WERI-Rb-1 (cell line): ENCODE results near the gene CHCT1.

Experiments
- DNase-seq: peaks from one replicate; pipeline ENCODE4 v3.0.0-alpha.2; 2020
- H3K27ac ChIP-seq: fragments of 250-450 bp; sonication (Bioruptor Pico); 2 replicates; pipeline ENCODE4 v1.5.1; 2020; ENCODE audit warnings: mild to moderate bottlenecking, moderate library complexity
- H3K27me3 ChIP-seq: fragments of 250-450 bp; sonication (Bioruptor Pico); 2 replicates; pipeline ENCODE4 v1.5.1; 2021; ENCODE audit warnings: mild to moderate bottlenecking, low read depth, moderate library complexity; ENCODE audit not compliant: insufficient read depth, severe bottlenecking
- H3K36me3 ChIP-seq: fragments of 250-450 bp; sonication (Bioruptor Pico); 2 replicates; pipeline ENCODE4 v1.5.1; 2020; ENCODE audit warnings: mild to moderate bottlenecking, moderate library complexity
- H3K4me3 ChIP-seq: 2 replicates; pipeline ENCODE4 v1.5.1; 2011; ENCODE audit warnings: low read depth, mild to moderate bottlenecking, control low read depth, low read length
- H3K9me3 ChIP-seq: fragments of 250-450 bp; sonication (Bioruptor Pico); 2 replicates; pipeline ENCODE4 v1.5.1; 2021; ENCODE audit warnings: mild to moderate bottlenecking, moderate library complexity; ENCODE audit not compliant: severe bottlenecking
- CTCF ChIP-seq: IDR thresholded peaks from 2 replicates; pipeline ENCODE4 v1.5.1; 2011; ENCODE audit warnings: low read depth, mild to moderate bottlenecking, control low read depth, inconsistent platforms, low read length

Gene CHCT1

GRCh38 chr17:60445144-60445543 is 22.9 kb downstream of the CHCT1 start:
- DNase-seq: no peak
- H3K27ac ChIP-seq: no peak overlapping the region
- no peaks in the 10 kb centered on the region for H3K9me3 ChIP-seq
- TF ChIP-seq CTCF: no peak
- peaks cover 34% of the 10 kb centered on the region for H3K36me3 ChIP-seq
- H3K27me3 ChIP-seq: no peaks in the 10 kb centered on the region
- no peak overlapping the region for H3K4me3 ChIP-seq

GRCh38 chr17:60447375-60447774 is 25.1 kb downstream of the CHCT1 start:
- no peaks in the 10 kb centered on the region for H3K9me3 ChIP-seq
- H3K27ac ChIP-seq: no peak overlapping the region
- no peak for TF ChIP-seq CTCF
- peaks cover 50% of the 10 kb centered on the region for H3K36me3 ChIP-seq
- no peaks in the 10 kb centered on the region for H3K27me3 ChIP-seq
- no peak overlapping the region for H3K4me3 ChIP-seq
- DNase-seq: no peak

- H3K27me3 ChIP-seq: no peaks in the 10 kb centered on the region
- H3K9me3 ChIP-seq: no peaks in the 10 kb centered on the region
- no peak for TF ChIP-seq CTCF
- H3K4me3 ChIP-seq: no peak overlapping the region
- H3K36me3 ChIP-seq: peaks cover 76% of the 10 kb centered on the region
- no peak for DNase-seq
- no peak overlapping the region for H3K27ac ChIP-seq
These were observed 28.8 kb downstream of the CHCT1 start for GRCh38 chr17:60451071-60451470.

- no peak for TF ChIP-seq CTCF
- H3K4me3 ChIP-seq: no peak overlapping the region
- H3K27me3 ChIP-seq: no peaks in the 10 kb centered on the region
- H3K36me3 ChIP-seq: peaks cover 74% of the 10 kb centered on the region
- DNase-seq: no peak
- no peaks in the 10 kb centered on the region for H3K9me3 ChIP-seq
- H3K27ac ChIP-seq: no peak overlapping the region
These were observed 29.7 kb downstream of the CHCT1 start for GRCh38 chr17:60451965-60452364.

GRCh38 chr17:60455378-60455777 is 33.1 kb downstream of the CHCT1 start:
- DNase-seq: no peak
- Histone ChIP-seq H3K36me3 (peaks cover 79% of the 10 kb centered on the region), H3K27me3 (no peaks in the 10 kb centered on the region), H3K27ac (no peak overlapping the region), H3K9me3 (no peaks in the 10 kb centered on the region), H3K4me3 (no peak overlapping the region)
- TF ChIP-seq CTCF: no peak

GRCh38 chr17:60457148-60457547 is 34.9 kb downstream of the CHCT1 start:
- Histone ChIP-seq H3K9me3 (no peaks in the 10 kb centered on the region), H3K36me3 (peaks cover 81% of the 10 kb centered on the region), H3K4me3 (no peak overlapping the region), H3K27ac (no peak overlapping the region), H3K27me3 (no peaks in the 10 kb centered on the region)
- no peak for TF ChIP-seq CTCF
- no peak for DNase-seq
